ENCODE data around the gene CBLB. TPM values are rescaled to one million over a fixed set of nuclear protein-coding genes. Genes with fewer than 3 reads are reported as not detected.

CBLB gene
- polyA plus RNA-seq, 2 donors = 3.8 to 4.8 TPM

GRCh38 chr3:105708980-105709379 is 159.8 kb downstream of the CBLB start:
- Histone ChIP-seq H3K27me3 (ENCODE audit: control insufficient read depth in 1 of 2, insufficient read depth in 2 of 2, low read length in 2 of 2) (no peaks in the 10 kb centered on the region), H3K27ac (ENCODE audit: low read depth in 2 of 2, low read length in 1 of 2) (no peak overlapping the region), H3K4me1 (ENCODE audit: control insufficient read depth in 2 of 2, insufficient read depth in 2 of 2, low read length in 1 of 2) (no peaks in the 10 kb centered on the region), H3K9me3 (ENCODE audit: control insufficient read depth in 2 of 2, insufficient read depth in 1 of 2, low read depth in 1 of 2, low read length in 1 of 2) (no peaks in the 10 kb centered on the region), H3K36me3 (ENCODE audit: control insufficient read depth in 2 of 2, insufficient read depth in 2 of 2, low read length in 1 of 2) (no peaks in the 10 kb centered on the region), H3K4me3 (ENCODE audit: low read depth in 1 of 2, low read length in 2 of 2) (no peak overlapping the region)
- 92 to 98% methylated on average over 1 of the region's 1 CpG for WGBS, 2 donors

GRCh38 chr3:105707009-105707408 is 161.8 kb downstream of the CBLB start:
- 95 to 97% methylated on average over 2 of the region's 2 CpGs for WGBS, 2 donors
- no peaks in the 10 kb centered on the region for H3K9me3 ChIP-seq (ENCODE audit: control insufficient read depth in 2 of 2, insufficient read depth in 1 of 2, low read depth in 1 of 2, low read length in 1 of 2)

GRCh38 chr3:105704726-105705410 is 163.9 kb downstream of the CBLB start:
- Histone ChIP-seq H3K4me1 (ENCODE audit: control insufficient read depth in 2 of 2, insufficient read depth in 2 of 2, low read length in 1 of 2) (no peaks in the 10 kb centered on the region), H3K27ac (ENCODE audit: low read depth in 2 of 2, low read length in 1 of 2) (no peak overlapping the region), H3K36me3 (ENCODE audit: control insufficient read depth in 2 of 2, insufficient read depth in 2 of 2, low read length in 1 of 2) (peaks cover 3% of the 10 kb centered on the region in 2 donors), H3K4me3 (ENCODE audit: low read depth in 1 of 2, low read length in 2 of 2) (no peak overlapping the region), H3K27me3 (ENCODE audit: control insufficient read depth in 1 of 2, insufficient read depth in 2 of 2, low read length in 2 of 2) (no peaks in the 10 kb centered on the region), H3K9me3 (ENCODE audit: control insufficient read depth in 2 of 2, insufficient read depth in 1 of 2, low read depth in 1 of 2, low read length in 1 of 2) (no peaks in the 10 kb centered on the region)
- 86 to 93% methylated on average over 4 of the region's 4 CpGs for WGBS, 2 donors

More at GRCh38 chr3:105707009-105707408, 161.8 kb downstream of the CBLB start:
- H3K4me1 ChIP-seq (ENCODE audit: control insufficient read depth in 2 of 2, insufficient read depth in 2 of 2, low read length in 1 of 2) = no peaks in the 10 kb centered on the region
- H3K27ac ChIP-seq (ENCODE audit: low read depth in 2 of 2, low read length in 1 of 2) = no peak overlapping the region
- no peak overlapping the region for H3K4me3 ChIP-seq (ENCODE audit: low read depth in 1 of 2, low read length in 2 of 2)
- H3K36me3 ChIP-seq (ENCODE audit: control insufficient read depth in 2 of 2, insufficient read depth in 2 of 2, low read length in 1 of 2) = peaks cover 1 to 2% of the 10 kb centered on the region in 2 donors
- no peaks in the 10 kb centered on the region for H3K27me3 ChIP-seq (ENCODE audit: control insufficient read depth in 1 of 2, insufficient read depth in 2 of 2, low read length in 2 of 2)

GRCh38 chr3:105700575-105700974 is 168.2 kb downstream of the CBLB start:
- WGBS, 2 donors = 96 to 97% methylated on average over 1 of the region's 1 CpG

GRCh38 chr3:105691633-105692032 is 177.2 kb downstream of the CBLB start:
- Histone ChIP-seq H3K9me3 (ENCODE audit: control insufficient read depth in 2 of 2, insufficient read depth in 1 of 2, low read depth in 1 of 2, low read length in 1 of 2) (no peaks in the 10 kb centered on the region), H3K27ac (ENCODE audit: low read depth in 2 of 2, low read length in 1 of 2) (no peak overlapping the region), H3K4me3 (ENCODE audit: low read depth in 1 of 2, low read length in 2 of 2) (no peak overlapping the region), H3K36me3 (ENCODE audit: control insufficient read depth in 2 of 2, insufficient read depth in 2 of 2, low read length in 1 of 2) (no peaks in the 10 kb centered on the region), H3K4me1 (ENCODE audit: control insufficient read depth in 2 of 2, insufficient read depth in 2 of 2, low read length in 1 of 2) (no peaks in the 10 kb centered on the region), H3K27me3 (ENCODE audit: control insufficient read depth in 1 of 2, insufficient read depth in 2 of 2, low read length in 2 of 2) (no peaks in the 10 kb centered on the region)
- whole genome bisulfite sequencing, 2 donors = 82 to 85% methylated on average over 3 of the region's 3 CpGs

More at GRCh38 chr3:105700575-105700974, 168.2 kb downstream of the CBLB start:
- no peaks in the 10 kb centered on the region for H3K4me1 ChIP-seq (ENCODE audit: control insufficient read depth in 2 of 2, insufficient read depth in 2 of 2, low read length in 1 of 2)
- H3K36me3 ChIP-seq (ENCODE audit: control insufficient read depth in 2 of 2, insufficient read depth in 2 of 2, low read length in 1 of 2) = peaks cover 3% of the 10 kb centered on the region in 2 donors
- no peaks in the 10 kb centered on the region for H3K27me3 ChIP-seq (ENCODE audit: control insufficient read depth in 1 of 2, insufficient read depth in 2 of 2, low read length in 2 of 2)
- H3K4me3 ChIP-seq (ENCODE audit: low read depth in 1 of 2, low read length in 2 of 2) = no peak overlapping the region
- no peaks in the 10 kb centered on the region for H3K9me3 ChIP-seq (ENCODE audit: control insufficient read depth in 2 of 2, insufficient read depth in 1 of 2, low read depth in 1 of 2, low read length in 1 of 2)
- H3K27ac ChIP-seq (ENCODE audit: low read depth in 2 of 2, low read length in 1 of 2) = no peak overlapping the region

GRCh38 chr3:105691053-105691452 is 177.8 kb downstream of the CBLB start:
- Histone ChIP-seq H3K27ac (ENCODE audit: low read depth in 2 of 2, low read length in 1 of 2) (no peak overlapping the region), H3K4me3 (ENCODE audit: low read depth in 1 of 2, low read length in 2 of 2) (no peak overlapping the region), H3K36me3 (ENCODE audit: control insufficient read depth in 2 of 2, insufficient read depth in 2 of 2, low read length in 1 of 2) (no peaks in the 10 kb centered on the region), H3K9me3 (ENCODE audit: control insufficient read depth in 2 of 2, insufficient read depth in 1 of 2, low read depth in 1 of 2, low read length in 1 of 2) (no peaks in the 10 kb centered on the region), H3K27me3 (ENCODE audit: control insufficient read depth in 1 of 2, insufficient read depth in 2 of 2, low read length in 2 of 2) (no peaks in the 10 kb centered on the region), H3K4me1 (ENCODE audit: control insufficient read depth in 2 of 2, insufficient read depth in 2 of 2, low read length in 1 of 2) (no peaks in the 10 kb centered on the region)

GRCh38 chr3:105688821-105689220 is 180.0 kb downstream of the CBLB start:
- Histone ChIP-seq H3K9me3 (ENCODE audit: control insufficient read depth in 2 of 2, insufficient read depth in 1 of 2, low read depth in 1 of 2, low read length in 1 of 2) (no peaks in the 10 kb centered on the region), H3K27ac (ENCODE audit: low read depth in 2 of 2, low read length in 1 of 2) (no peak overlapping the region), H3K4me1 (ENCODE audit: control insufficient read depth in 2 of 2, insufficient read depth in 2 of 2, low read length in 1 of 2) (no peaks in the 10 kb centered on the region), H3K36me3 (ENCODE audit: control insufficient read depth in 2 of 2, insufficient read depth in 2 of 2, low read length in 1 of 2) (no peaks in the 10 kb centered on the region), H3K27me3 (ENCODE audit: control insufficient read depth in 1 of 2, insufficient read depth in 2 of 2, low read length in 2 of 2) (no peaks in the 10 kb centered on the region), H3K4me3 (ENCODE audit: low read depth in 1 of 2, low read length in 2 of 2) (no peak overlapping the region)
- 85 to 95% methylated on average over 1 of the region's 1 CpG for WGBS, 2 donors

- H3K9me3 ChIP-seq (ENCODE audit: control insufficient read depth in 2 of 2, insufficient read depth in 1 of 2, low read depth in 1 of 2, low read length in 1 of 2) = no peaks in the 10 kb centered on the region
- 27 to 30% methylated on average over 2 of the region's 2 CpGs for WGBS, 2 donors
- no peaks in the 10 kb centered on the region for H3K4me1 ChIP-seq (ENCODE audit: control insufficient read depth in 2 of 2, insufficient read depth in 2 of 2, low read length in 1 of 2)
- no peaks in the 10 kb centered on the region for H3K27me3 ChIP-seq (ENCODE audit: control insufficient read depth in 1 of 2, insufficient read depth in 2 of 2, low read length in 2 of 2)
- peaks cover 0 to under 1% of the 10 kb centered on the region in 2 donors for H3K36me3 ChIP-seq (ENCODE audit: control insufficient read depth in 2 of 2, insufficient read depth in 2 of 2, low read length in 1 of 2)
- no peak overlapping the region for H3K27ac ChIP-seq (ENCODE audit: low read depth in 2 of 2, low read length in 1 of 2)
- no peak overlapping the region for H3K4me3 ChIP-seq (ENCODE audit: low read depth in 1 of 2, low read length in 2 of 2)
Observed at GRCh38 chr3:105686278-105686897, 182.4 kb downstream of the CBLB start.

GRCh38 chr3:105679951-105680350 is 188.9 kb downstream of the CBLB start:
- Histone ChIP-seq H3K27me3 (ENCODE audit: control insufficient read depth in 1 of 2, insufficient read depth in 2 of 2, low read length in 2 of 2) (no peaks in the 10 kb centered on the region), H3K27ac (ENCODE audit: low read depth in 2 of 2, low read length in 1 of 2) (no peak overlapping the region), H3K4me1 (ENCODE audit: control insufficient read depth in 2 of 2, insufficient read depth in 2 of 2, low read length in 1 of 2) (no peaks in the 10 kb centered on the region), H3K4me3 (ENCODE audit: low read depth in 1 of 2, low read length in 2 of 2) (no peak overlapping the region), H3K9me3 (ENCODE audit: control insufficient read depth in 2 of 2, insufficient read depth in 1 of 2, low read depth in 1 of 2, low read length in 1 of 2) (no peaks in the 10 kb centered on the region), H3K36me3 (ENCODE audit: control insufficient read depth in 2 of 2, insufficient read depth in 2 of 2, low read length in 1 of 2) (peaks cover 4 to 5% of the 10 kb centered on the region in 2 donors)
- WGBS, 2 donors = 74 to 76% methylated on average over 2 of the region's 2 CpGs

GRCh38 chr3:105678017-105678416 is 190.8 kb downstream of the CBLB start:
- Histone ChIP-seq H3K4me1 (ENCODE audit: control insufficient read depth in 2 of 2, insufficient read depth in 2 of 2, low read length in 1 of 2) (no peaks in the 10 kb centered on the region), H3K27me3 (ENCODE audit: control insufficient read depth in 1 of 2, insufficient read depth in 2 of 2, low read length in 2 of 2) (no peaks in the 10 kb centered on the region), H3K4me3 (ENCODE audit: low read depth in 1 of 2, low read length in 2 of 2) (no peak overlapping the region), H3K9me3 (ENCODE audit: control insufficient read depth in 2 of 2, insufficient read depth in 1 of 2, low read depth in 1 of 2, low read length in 1 of 2) (no peaks in the 10 kb centered on the region), H3K27ac (ENCODE audit: low read depth in 2 of 2, low read length in 1 of 2) (no peak overlapping the region), H3K36me3 (ENCODE audit: control insufficient read depth in 2 of 2, insufficient read depth in 2 of 2, low read length in 1 of 2) (peaks cover 4 to 12% of the 10 kb centered on the region in 2 donors)
- 77 to 80% methylated on average over 3 of the region's 3 CpGs for WGBS, 2 donors

Measured in esophagus (tissue), 2 donors.